ENCODE data around the gene CACNB4.

- TF ChIP-seq GATA3 (IDR thresholded peaks at IDR 0.05; ENCODE audit: low read depth, low read length) (no peak), GATA2 (IDR thresholded peaks at IDR 0.05; ENCODE audit: low read depth, low read length) (no peak)
Observed at GRCh38 chr2:152068226-152068625, 30.6 kb downstream of the CACNB4 start.
